ENCODE results near the gene HEPACAM. TPM values are rescaled to one million over a fixed set of nuclear protein-coding genes. Genes with fewer than 3 reads are reported as not detected.

HEPACAM gene
- total and polyA plus RNA-seq, 8 donors = 0.04 to 0.31 (median 0.07) TPM; not detected in 3

- H3K27ac ChIP-seq = no peak overlapping the region
- no peaks in the 10 kb centered on the region for H3K9me3 ChIP-seq
- peaks cover 7 to 24% of the 10 kb centered on the region in 2 donors for H3K27me3 ChIP-seq
- no peaks in the 10 kb centered on the region for H3K36me3 ChIP-seq
- no peak for ATAC-seq
- TF ChIP-seq CTCF (IDR thresholded peaks at IDR 0.05) = no peak
- no peak for DNase-seq
- H3K4me1 ChIP-seq = peaks cover 0 to 11% of the 10 kb centered on the region in 2 donors
- intact Hi-C loops (cut with DNase I) = no loop called here
- no peak overlapping the region for H3K4me3 ChIP-seq
Observed at GRCh38 chr11:124922831-124923230, 13.0 kb downstream of the HEPACAM start.

GRCh38 chr11:124920870-124921609, 14.8 kb downstream of the HEPACAM start:
- Histone ChIP-seq H3K27me3 (peaks cover 7 to 24% of the 10 kb centered on the region in 2 donors), H3K9me3 (no peaks in the 10 kb centered on the region), H3K36me3 (no peaks in the 10 kb centered on the region), H3K4me3 (peak overlapping the region; percentile 25 to 39), H3K27ac (peak overlapping the region; percentile 47 to 78), H3K4me1 (peaks cover 0 to 11% of the 10 kb centered on the region in 2 donors)
- peak; percentile 72 to 92 (median 85) for DNase-seq
- no peak for TF ChIP-seq CTCF (IDR thresholded peaks at IDR 0.05)
- peak; percentile 71 for ATAC-seq
- intact Hi-C loops (cut with DNase I) = no loop called here

- Histone ChIP-seq H3K27ac (no peak overlapping the region), H3K36me3 (no peaks in the 10 kb centered on the region), H3K27me3 (peaks cover 7 to 24% of the 10 kb centered on the region in 2 donors), H3K9me3 (no peaks in the 10 kb centered on the region), H3K4me3 (no peak overlapping the region), H3K4me1 (peaks cover 0 to 11% of the 10 kb centered on the region in 2 donors)
- no peak for ATAC-seq
- intact Hi-C loops (cut with DNase I) = no loop called here
- no peak for DNase-seq
- TF ChIP-seq CTCF (IDR thresholded peaks at IDR 0.05) = no peak
Observed at GRCh38 chr11:124920356-124920755, 15.5 kb downstream of the HEPACAM start.

- no peak overlapping the region for H3K4me3 ChIP-seq
- DNase-seq = no peak
- no peak for TF ChIP-seq CTCF (IDR thresholded peaks at IDR 0.05)
- peaks cover 0 to 11% of the 10 kb centered on the region in 2 donors for H3K4me1 ChIP-seq
- peaks cover 7 to 24% of the 10 kb centered on the region in 2 donors for H3K27me3 ChIP-seq
- no peaks in the 10 kb centered on the region for H3K36me3 ChIP-seq
- intact Hi-C loops (cut with DNase I) = no loop called here
- no peak overlapping the region for H3K27ac ChIP-seq
- H3K9me3 ChIP-seq = no peaks in the 10 kb centered on the region
- no peak for ATAC-seq
Observed at GRCh38 chr11:124919898-124920297, 15.9 kb downstream of the HEPACAM start.

- no peak for TF ChIP-seq CTCF (IDR thresholded peaks at IDR 0.05)
- ATAC-seq (no peak), DNase-seq (no peak)
- Histone ChIP-seq H3K4me1 (peaks cover 0 to 11% of the 10 kb centered on the region in 2 donors), H3K4me3 (no peak within 1 kb of the TSS), H3K27me3 (peaks cover 7 to 24% of the 10 kb centered on the region in 2 donors), H3K27ac (no peak within 1 kb of the TSS), H3K9me3 (no peaks in the 10 kb centered on the region), H3K36me3 (no peaks in the 10 kb centered on the region)
- intact Hi-C loops (cut with DNase I) = no loop called here
Observed at GRCh38 chr11:124918950-124919349, 16.9 kb downstream of the HEPACAM start, which contains the start of gene HEPN1. Gene HEPN1 (plus strand): TSS chr11:124919250.
